A549 (cell line): ENCODE measurements around the gene PARP2. TPM values are rescaled to one million over a fixed set of nuclear protein-coding genes. Genes with fewer than 3 reads are reported as not detected.

ENCODE experiments used
- ATAC-seq, 2 experiments: fragments of 200-7000 bp in 1 of 2; fragments of >200 bp in 1 of 2; cut with Nextera tagmentation in 1 of 2; cut with Tn5 transposase in 1 of 2; 3 replicates each; pipeline versions ENCODE4 v1.8.0 to v1.9.1; 2018 to 2020; ENCODE audit warnings: mild to moderate bottlenecking in 1 of 2, moderate library complexity in 1 of 2
- CTCF ChIA-PET: fragments of 300-600 bp; sonication (Branson Sonifier 250); formaldehyde crosslinking; extraction: SDS; loops from one replicate; lab custom pipeline; 2021; ENCODE audit warnings: antibody characterized with exemption, inconsistent platforms; lab: Yijun Ruan, JAX
- POLR2A ChIA-PET: fragments of 350-600 bp; formaldehyde crosslinking; extraction: SDS; loops from one replicate; lab custom pipeline; 2021; ENCODE audit warnings: antibody characterized with exemption, inconsistent platforms; lab: Yijun Ruan, JAX
- DNase-seq, 2 experiments: peaks; one replicate each; pipeline versions ENCODE4 v3.0.0 to v3.0.0-alpha.2; 2011 to 2016; ENCODE audit warnings: low read depth in 1 of 2, low spot score in 1 of 2
- FAIRE-seq: peaks from 2 replicates; lab custom pipeline; 2011; peaks lifted over from hg19 to GRCh38; lab: Jason Lieb, UNC
- H3K27ac ChIP-seq, 2 experiments: fragments of >200 bp; sonication (Bioruptor Twin); formaldehyde crosslinking; 3 replicates each; pipeline ENCODE4 v1.5.1; 2016 to 2017
- H3K4me1 ChIP-seq: fragments of >200 bp; sonication (Bioruptor Twin); formaldehyde crosslinking; 3 replicates; pipeline ENCODE4 v1.6.1; 2016
- H3K4me2 ChIP-seq: fragments of >200 bp; sonication (Bioruptor Twin); formaldehyde crosslinking; 3 replicates; pipeline ENCODE4 v1.6.1; 2016
- H3K4me3 ChIP-seq: fragments of >200 bp; sonication (Bioruptor Twin); formaldehyde crosslinking; 3 replicates; pipeline ENCODE4 v1.5.1; 2016
- H3K9me3 ChIP-seq: fragments of >200 bp; sonication (Bioruptor Twin); formaldehyde crosslinking; 3 replicates; pipeline ENCODE4 v1.6.1; 2016
- EHMT2 ChIP-seq: fragments of 200-600 bp; sonication (generic); IDR thresholded peaks from 2 replicates; pipeline ENCODE4 v1.6.1; 2016; ENCODE audit warnings: antibody characterized with exemption, low read depth, mild to moderate bottlenecking, moderate library complexity
- ESRRA ChIP-seq: fragments of 150-350 bp; IDR thresholded peaks from 2 replicates; pipeline ENCODE4 v1.6.1; 2014; ENCODE audit warnings: mild to moderate bottlenecking, low read length, borderline replicate concordance
- FOSB ChIP-seq: fragments of 250-450 bp; sonication (Bioruptor Pico); IDR thresholded peaks from 2 replicates; pipeline ENCODE4 v1.5.0; 2020; ENCODE audit warnings: mild to moderate bottlenecking, moderate library complexity
- FOXS1 ChIP-seq: fragments of 250-450 bp; sonication (Bioruptor Pico); IDR thresholded peaks from 2 replicates; pipeline ENCODE4 v1.5.0; 2020; ENCODE audit warnings: mild to moderate bottlenecking, moderate library complexity
- GATA3 ChIP-seq: IDR thresholded peaks from 2 replicates; pipeline ENCODE4 v1.6.1; 2012; ENCODE audit warnings: borderline replicate concordance
- HDAC2 ChIP-seq: fragments of 200-600 bp; sonication (generic); IDR thresholded peaks from 2 replicates; pipeline ENCODE4 v1.6.1; 2016
- HEYL ChIP-seq: fragments of 250-450 bp; sonication (Bioruptor Pico); IDR thresholded peaks from 2 replicates; pipeline ENCODE4 v1.8.0; 2021; ENCODE audit warnings: mild to moderate bottlenecking, moderate library complexity
- HOXA7 ChIP-seq: fragments of 250-450 bp; sonication (Bioruptor Pico); IDR thresholded peaks from 2 replicates; pipeline ENCODE4 v1.5.0; 2020; ENCODE audit warnings: mild to moderate bottlenecking, moderate library complexity
- HOXB13 ChIP-seq: fragments of 250-450 bp; sonication (Bioruptor Pico); IDR thresholded peaks from 2 replicates; pipeline ENCODE4 v1.5.0; 2020; ENCODE audit warnings: low read depth, mild to moderate bottlenecking, moderate library complexity
- HOXB5 ChIP-seq: fragments of 250-450 bp; sonication (Bioruptor Pico); IDR thresholded peaks from 2 replicates; pipeline ENCODE4 v1.5.0; 2020; ENCODE audit warnings: mild to moderate bottlenecking, moderate library complexity
- PHF8 ChIP-seq: fragments of 200-600 bp; sonication (generic); IDR thresholded peaks from 2 replicates; pipeline ENCODE4 v1.6.1; 2016; ENCODE audit warnings: low read depth, mild to moderate bottlenecking, antibody characterized with exemption, moderate library complexity, borderline replicate concordance
- POLR2A ChIP-seq: IDR thresholded peaks from 2 replicates; pipeline ENCODE4 v1.6.1; 2012; ENCODE audit warnings: mild to moderate bottlenecking, low read length
- RARB ChIP-seq: fragments of 250-450 bp; sonication (Bioruptor Pico); IDR thresholded peaks from 2 replicates; pipeline ENCODE4 v1.8.0; 2021; ENCODE audit warnings: mild to moderate bottlenecking, moderate library complexity
- RFX5 ChIP-seq: fragments of 450-650 bp; IDR thresholded peaks from 2 replicates; pipeline ENCODE4 v1.7.1; 2014; ENCODE audit warnings: antibody characterized with exemption, mild to moderate bottlenecking, moderate library complexity
- TFCP2L1 ChIP-seq: fragments of 250-450 bp; sonication (Bioruptor Pico); IDR thresholded peaks from 2 replicates; pipeline ENCODE4 v1.5.0; 2021; ENCODE audit warnings: mild to moderate bottlenecking
- ZC3H11A ChIP-seq: fragments of 450-650 bp; IDR thresholded peaks from 2 replicates; pipeline ENCODE4 v1.6.1; 2014; ENCODE audit warnings: antibody characterized with exemption, mild to moderate bottlenecking
- WGBS: methylation state at CpG from one replicate; pipeline ENCODE4 v1.1.6; 2017; ENCODE audit errors: missing lambda C conversion rate; 5-methylcytosine and 5-hydroxymethylcytosine counted together
- polyA plus RNA-seq, 4 experiments: library from polyadenylated mRNA; depleted of rRNA in 3 of 4; stranded (reverse); fragments of >200 nt; fragmentation: RNase III in 1 of 4; extraction: RNeasy Plus Mini Kit Qiagen cat#74134 plus additional on column Dnase treatment in 1 of 4; gene quantifications; 2 replicates in 3 of 4; 3 replicates in 1 of 4; pipeline ENCODE4 v1.2.3, GENCODE V29; 2011 to 2017
- TF ChIP-seq, protein P1 (sequence below): fragments of 450-650 bp; IDR thresholded peaks from 2 replicates; pipeline ENCODE4 v1.6.1; 2014; ENCODE audit warnings: antibody characterized with exemption
- TF ChIP-seq, protein P2 (sequence below): IDR thresholded peaks from 2 replicates; pipeline ENCODE4 v1.6.1; 2012; ENCODE audit warnings: low read depth, borderline replicate concordance
- TF ChIP-seq, protein P3 (sequence below): fragments of 250-450 bp; sonication (Bioruptor Pico); IDR thresholded peaks from 2 replicates; pipeline ENCODE4 v1.5.0; 2020; ENCODE audit warnings: low read depth, mild to moderate bottlenecking, moderate library complexity
- TF ChIP-seq, protein P4 (sequence below): fragments of >200 bp; sonication (Bioruptor Twin); formaldehyde crosslinking; IDR thresholded peaks from 3 replicates; pipeline ENCODE4 v1.6.1; 2016
- TF ChIP-seq, protein P5 (sequence below): fragments of 250-450 bp; sonication (Bioruptor Pico); IDR thresholded peaks from 2 replicates; pipeline ENCODE4 v1.5.0; 2021; ENCODE audit warnings: mild to moderate bottlenecking, moderate library complexity, borderline replicate concordance

The PARP2 gene
- polyA plus RNA-seq, 2 of the 4 experiments (the other 2 are of a cell fraction) = 42.3 to 43.4 TPM

DNA sequence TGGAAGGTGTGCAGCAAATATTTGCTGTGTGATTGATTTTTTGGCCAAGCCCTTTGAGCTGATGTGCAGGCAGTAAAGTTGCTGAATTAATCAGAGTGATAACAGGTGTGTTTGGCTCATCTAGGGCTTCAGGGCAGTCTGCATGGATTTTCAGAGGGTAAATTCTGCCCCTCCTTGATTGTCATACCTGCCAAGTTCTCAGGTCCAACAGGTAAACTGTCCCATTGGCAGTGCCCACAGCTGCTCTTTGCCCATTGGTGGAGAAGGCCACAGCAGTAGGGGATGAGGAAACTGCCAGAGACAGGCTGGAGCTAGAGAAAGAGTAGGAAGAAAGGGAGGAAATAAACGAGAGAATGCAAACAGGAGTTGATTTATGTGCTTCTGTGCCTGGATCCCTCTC, 36.3 kb downstream of the PARP2 start:
- TF ChIP-seq RARB (CRISPR knock-in tag) (no peak), RFX5 (no peak), HOXA7 (CRISPR knock-in tag) (no peak), TFCP2L1 (CRISPR knock-in tag) (no peak), ESRRA (no peak), FOSB (CRISPR knock-in tag) (no peak)
- TF ChIP-seq, protein P1, sequence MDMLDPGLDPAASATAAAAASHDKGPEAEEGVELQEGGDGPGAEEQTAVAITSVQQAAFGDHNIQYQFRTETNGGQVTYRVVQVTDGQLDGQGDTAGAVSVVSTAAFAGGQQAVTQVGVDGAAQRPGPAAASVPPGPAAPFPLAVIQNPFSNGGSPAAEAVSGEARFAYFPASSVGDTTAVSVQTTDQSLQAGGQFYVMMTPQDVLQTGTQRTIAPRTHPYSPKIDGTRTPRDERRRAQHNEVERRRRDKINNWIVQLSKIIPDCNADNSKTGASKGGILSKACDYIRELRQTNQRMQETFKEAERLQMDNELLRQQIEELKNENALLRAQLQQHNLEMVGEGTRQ = no peak
- TF ChIP-seq, protein P2, sequence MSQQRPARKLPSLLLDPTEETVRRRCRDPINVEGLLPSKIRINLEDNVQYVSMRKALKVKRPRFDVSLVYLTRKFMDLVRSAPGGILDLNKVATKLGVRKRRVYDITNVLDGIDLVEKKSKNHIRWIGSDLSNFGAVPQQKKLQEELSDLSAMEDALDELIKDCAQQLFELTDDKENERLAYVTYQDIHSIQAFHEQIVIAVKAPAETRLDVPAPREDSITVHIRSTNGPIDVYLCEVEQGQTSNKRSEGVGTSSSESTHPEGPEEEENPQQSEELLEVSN = no peak
- TF ChIP-seq, protein P3, sequence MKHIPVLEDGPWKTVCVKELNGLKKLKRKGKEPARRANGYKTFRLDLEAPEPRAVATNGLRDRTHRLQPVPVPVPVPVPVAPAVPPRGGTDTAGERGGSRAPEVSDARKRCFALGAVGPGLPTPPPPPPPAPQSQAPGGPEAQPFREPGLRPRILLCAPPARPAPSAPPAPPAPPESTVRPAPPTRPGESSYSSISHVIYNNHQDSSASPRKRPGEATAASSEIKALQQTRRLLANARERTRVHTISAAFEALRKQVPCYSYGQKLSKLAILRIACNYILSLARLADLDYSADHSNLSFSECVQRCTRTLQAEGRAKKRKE (CRISPR knock-in tag) = no peak
- TF ChIP-seq, protein P4, sequence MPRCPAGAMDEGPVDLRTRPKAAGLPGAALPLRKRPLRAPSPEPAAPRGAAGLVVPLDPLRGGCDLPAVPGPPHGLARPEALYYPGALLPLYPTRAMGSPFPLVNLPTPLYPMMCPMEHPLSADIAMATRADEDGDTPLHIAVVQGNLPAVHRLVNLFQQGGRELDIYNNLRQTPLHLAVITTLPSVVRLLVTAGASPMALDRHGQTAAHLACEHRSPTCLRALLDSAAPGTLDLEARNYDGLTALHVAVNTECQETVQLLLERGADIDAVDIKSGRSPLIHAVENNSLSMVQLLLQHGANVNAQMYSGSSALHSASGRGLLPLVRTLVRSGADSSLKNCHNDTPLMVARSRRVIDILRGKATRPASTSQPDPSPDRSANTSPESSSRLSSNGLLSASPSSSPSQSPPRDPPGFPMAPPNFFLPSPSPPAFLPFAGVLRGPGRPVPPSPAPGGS = no peak
- no peak for ATAC-seq
- ChIA-PET POLR2A (interaction anchor here (0.6 kb wide), 1 partner anchor 37 kb away, joined by 3 read pairs; no protein-coding TSS in a partner anchor), CTCF (interaction anchor here (0.9 kb wide), 1 partner anchor 23 kb away, joined by 3 read pairs; no protein-coding TSS in a partner anchor)
- no peaks in the 10 kb centered on the region for H3K9me3 ChIP-seq
- DNase-seq = no peak
- H3K4me2 ChIP-seq = no peak overlapping the region
- no peaks in the 10 kb centered on the region for H3K4me1 ChIP-seq
- FAIRE-seq = no peak
- no peak overlapping the region for H3K4me3 ChIP-seq
- H3K27ac ChIP-seq = no peak overlapping the region
- WGBS = 44% methylated on average over 1 of the region's 1 CpG

DNA sequence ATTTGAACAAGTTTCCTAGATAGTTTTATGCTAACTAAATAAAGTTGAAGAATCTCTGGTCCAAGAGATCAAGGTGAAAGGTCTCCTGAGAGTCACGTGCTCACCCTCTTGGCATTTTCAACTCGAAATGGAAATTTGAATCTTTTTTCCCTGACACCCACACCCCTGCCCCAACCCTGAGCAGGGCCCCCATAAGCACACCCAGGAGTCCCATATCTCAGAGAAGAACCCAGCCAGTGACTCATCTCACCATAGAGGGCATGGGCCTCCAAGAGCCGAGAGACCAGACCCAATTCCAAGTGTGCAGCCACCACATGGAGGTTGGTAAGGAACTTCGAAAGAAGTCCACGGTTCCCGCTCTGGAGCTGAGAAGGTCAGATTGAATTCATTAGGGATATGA, 37.2 kb downstream of the PARP2 start:
- WGBS = 88% methylated on average over 6 of the region's 6 CpGs
- no peak for FAIRE-seq
- ATAC-seq = no peak
- CTCF ChIA-PET = no interaction called here
- no peak for TF ChIP-seq HOXB5 (CRISPR knock-in tag)
- TF ChIP-seq HOXA7 (CRISPR knock-in tag) = no peak
- no peak for TF ChIP-seq FOSB (CRISPR knock-in tag)
- no peak for TF ChIP-seq ZC3H11A
- TF ChIP-seq, protein P5, sequence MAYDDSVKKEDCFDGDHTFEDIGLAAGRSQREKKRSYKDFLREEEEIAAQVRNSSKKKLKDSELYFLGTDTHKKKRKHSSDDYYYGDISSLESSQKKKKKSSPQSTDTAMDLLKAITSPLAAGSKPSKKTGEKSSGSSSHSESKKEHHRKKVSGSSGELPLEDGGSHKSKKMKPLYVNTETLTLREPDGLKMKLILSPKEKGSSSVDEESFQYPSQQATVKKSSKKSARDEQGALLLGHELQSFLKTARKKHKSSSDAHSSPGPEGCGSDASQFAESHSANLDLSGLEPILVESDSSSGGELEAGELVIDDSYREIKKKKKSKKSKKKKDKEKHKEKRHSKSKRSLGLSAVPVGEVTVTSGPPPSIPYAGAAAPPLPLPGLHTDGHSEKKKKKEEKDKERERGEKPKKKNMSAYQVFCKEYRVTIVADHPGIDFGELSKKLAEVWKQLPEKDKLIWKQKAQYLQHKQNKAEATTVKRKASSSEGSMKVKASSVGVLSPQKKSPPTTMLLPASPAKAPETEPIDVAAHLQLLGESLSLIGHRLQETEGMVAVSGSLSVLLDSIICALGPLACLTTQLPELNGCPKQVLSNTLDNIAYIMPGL (CRISPR knock-in tag) = no peak
- TF ChIP-seq HDAC2 = no peak
- no peak for TF ChIP-seq GATA3
- TF ChIP-seq POLR2A = no peak
- no peak for TF ChIP-seq HEYL (CRISPR knock-in tag)
- no peak for TF ChIP-seq HOXB13 (CRISPR knock-in tag)
- TF ChIP-seq FOXS1 (CRISPR knock-in tag) = no peak
- TF ChIP-seq PHF8 = no peak
- no peak for TF ChIP-seq EHMT2
- TF ChIP-seq, all 56 proteins: peak for 0
- no peaks in the 10 kb centered on the region for H3K9me3 ChIP-seq
- H3K4me2 ChIP-seq = no peak overlapping the region
- no peaks in the 10 kb centered on the region for H3K4me1 ChIP-seq
- no peak for DNase-seq
- H3K27ac ChIP-seq = no peak overlapping the region
- POLR2A ChIA-PET = interaction anchor here (0.8 to 1.5 kb wide), 2 partner anchors 33 to 74 kb away, joined by 3 to 4 read pairs; partner anchors contain the start of genes APEX1, OSGEP and TEP1
- H3K4me3 ChIP-seq = no peak overlapping the region
